ENCODE data around the gene ABL1.

GRCh38 chr9:130914417-130915095 is 79.5 kb downstream of the ABL1 start:
- TF ChIP-seq CTCF (IDR thresholded peaks at IDR 0.05): no peak
- TF ChIP-seq POLR2A (IDR thresholded peaks at IDR 0.05): no peak

Measured in sigmoid colon (tissue), 3 donors.